WTC11 (cell line): ENCODE results near the gene CDC5L. TPM values are rescaled to one million over a fixed set of nuclear protein-coding genes. Genes with fewer than 3 reads are reported as not detected.

Experiments used
- ATAC-seq: fragments of 200-7000 bp; cut with Tn5 transposase; 2 replicates; pipeline ENCODE4 v1.10.0; 2021; ENCODE audit warnings: mild to moderate bottlenecking, moderate library complexity
- Bru-seq: library from RNA; stranded (reverse); fragments of 400-500 nt; gene quantifications from one replicate; lab custom pipeline; 2021; lab: Mats Ljungman, UMichigan
- CTCF ChIA-PET: fragments of 300-600 bp; sonication (Branson Sonifier 250); formaldehyde crosslinking; loops from one replicate; lab custom pipeline; 2021; ENCODE audit warnings: antibody characterized with exemption; lab: Charles Lee
- POLR2A ChIA-PET: fragments of 350-600 bp; sonication (Branson Sonifier 250); formaldehyde crosslinking; loops from one replicate; lab custom pipeline; 2021; ENCODE audit warnings: antibody characterized with exemption; lab: Charles Lee
- DNase-seq: peaks from one replicate; pipeline ENCODE4 v3.0.0; 2021; ENCODE audit warnings: low spot score
- H3K27ac Mint-ChIP-seq: 2 replicates; pipeline ENCODE4 v1.8.0; 2021; ENCODE audit warnings: mixed read lengths
- H3K27me3 Mint-ChIP-seq: 2 replicates; pipeline ENCODE4 v1.8.0; 2021; ENCODE audit warnings: low read depth, mild to moderate bottlenecking, moderate library complexity, mixed read lengths
- H3K36me3 Mint-ChIP-seq: 2 replicates; pipeline ENCODE4 v1.8.0; 2021; ENCODE audit warnings: mixed read lengths
- H3K4me1 Mint-ChIP-seq: 2 replicates; pipeline ENCODE4 v1.8.0; 2022; ENCODE audit warnings: mixed read lengths
- H3K4me3 Mint-ChIP-seq: 2 replicates; pipeline ENCODE4 v1.8.0; 2021; ENCODE audit warnings: mild to moderate bottlenecking, moderate library complexity, mixed read lengths
- H3K9me3 Mint-ChIP-seq: 2 replicates; pipeline ENCODE4 v1.8.0; 2021; ENCODE audit warnings: mixed read lengths
- ARID4B ChIP-seq: sonication (generic); formaldehyde crosslinking; IDR thresholded peaks from 2 replicates; pipeline ENCODE4 v1.8.0; 2023; ENCODE audit warnings: missing genetic modification reagents, mild to moderate bottlenecking, borderline replicate concordance
- ATF2 ChIP-seq: sonication (generic); formaldehyde crosslinking; IDR thresholded peaks from 2 replicates; pipeline ENCODE4 v1.8.1; 2022; ENCODE audit warnings: low read depth, missing genetic modification reagents, borderline replicate concordance
- CREB1 ChIP-seq: sonication (generic); formaldehyde crosslinking; IDR thresholded peaks from 2 replicates; pipeline ENCODE4 v1.8.0; 2023; ENCODE audit warnings: mild to moderate bottlenecking, missing genetic modification reagents
- EMX1 ChIP-seq: fragments of 250-450 bp; sonication (Bioruptor Pico); IDR thresholded peaks from 2 replicates; pipeline ENCODE4 v1.8.0; 2021; ENCODE audit warnings: mild to moderate bottlenecking
- ERG ChIP-seq: fragments of 250-450 bp; sonication (Bioruptor Pico); IDR thresholded peaks from 2 replicates; pipeline ENCODE4 v1.8.0; 2021; ENCODE audit warnings: mild to moderate bottlenecking
- FOXK1 ChIP-seq: sonication (generic); formaldehyde crosslinking; IDR thresholded peaks from 2 replicates; pipeline ENCODE4 v1.8.0; 2022; ENCODE audit warnings: mild to moderate bottlenecking, moderate library complexity, missing genetic modification reagents
- IRF2 ChIP-seq: sonication (generic); formaldehyde crosslinking; IDR thresholded peaks from 2 replicates; pipeline ENCODE4 v1.8.0; 2022; ENCODE audit warnings: low read depth, missing genetic modification reagents, borderline replicate concordance
- MYBL2 ChIP-seq: sonication (generic); formaldehyde crosslinking; IDR thresholded peaks from 2 replicates; pipeline ENCODE4 v1.8.1; 2023; ENCODE audit warnings: mild to moderate bottlenecking, moderate library complexity, missing genetic modification reagents
- NFE2L1 ChIP-seq: sonication (generic); formaldehyde crosslinking; IDR thresholded peaks from 2 replicates; pipeline ENCODE4 v1.8.1; 2023; ENCODE audit warnings: missing genetic modification reagents
- NFYB ChIP-seq: sonication (generic); formaldehyde crosslinking; conservative IDR thresholded peaks from 2 replicates; pipeline ENCODE4 v1.8.0; 2022; ENCODE audit warnings: low read depth, missing genetic modification reagents
- NR2C2 ChIP-seq: sonication (generic); formaldehyde crosslinking; IDR thresholded peaks from 2 replicates; pipeline ENCODE4 v1.8.0; 2022; ENCODE audit warnings: mild to moderate bottlenecking, missing genetic modification reagents
- PREB ChIP-seq: sonication (generic); formaldehyde crosslinking; IDR thresholded peaks from 2 replicates; pipeline ENCODE4 v1.8.1; 2022; ENCODE audit warnings: mild to moderate bottlenecking, missing genetic modification reagents, moderate library complexity, borderline replicate concordance
- SMAD3 ChIP-seq: sonication (generic); formaldehyde crosslinking; IDR thresholded peaks from 2 replicates; pipeline ENCODE4 v1.8.0; 2022; ENCODE audit warnings: missing genetic modification reagents, mild to moderate bottlenecking, borderline replicate concordance
- TP53 ChIP-seq: sonication (generic); formaldehyde crosslinking; IDR thresholded peaks from 2 replicates; pipeline ENCODE4 v1.8.1; 2023; ENCODE audit warnings: mild to moderate bottlenecking, missing genetic modification reagents
- USF1 ChIP-seq: sonication (generic); formaldehyde crosslinking; IDR thresholded peaks from 2 replicates; pipeline ENCODE4 v1.8.0; 2022; ENCODE audit warnings: mild to moderate bottlenecking, missing genetic modification reagents
- ZNF138 ChIP-seq: sonication (generic); formaldehyde crosslinking; conservative IDR thresholded peaks from 2 replicates; pipeline ENCODE4 v1.8.1; 2022; ENCODE audit warnings: mild to moderate bottlenecking, moderate library complexity, missing genetic modification reagents
- ZNF232 ChIP-seq: sonication (generic); formaldehyde crosslinking; IDR thresholded peaks from 2 replicates; pipeline ENCODE4 v1.8.0; 2022; ENCODE audit warnings: mild to moderate bottlenecking, missing genetic modification reagents
- ZNF281 ChIP-seq: sonication (generic); formaldehyde crosslinking; IDR thresholded peaks from 2 replicates; pipeline ENCODE4 v1.8.0; 2023; ENCODE audit warnings: mild to moderate bottlenecking, missing genetic modification reagents
- ZNF396 ChIP-seq: fragments of 250-450 bp; sonication (Bioruptor Pico); IDR thresholded peaks from 2 replicates; pipeline ENCODE4 v1.8.0; 2021; ENCODE audit warnings: mild to moderate bottlenecking, moderate library complexity, borderline replicate concordance
- ZNF423 ChIP-seq: fragments of 250-450 bp; sonication (Bioruptor Pico); IDR thresholded peaks from 2 replicates; pipeline ENCODE4 v2.1.2; 2022; ENCODE audit warnings: mild to moderate bottlenecking, moderate library complexity
- ZNF512 ChIP-seq: sonication (generic); formaldehyde crosslinking; IDR thresholded peaks from 2 replicates; pipeline ENCODE4 v1.8.1; 2022; ENCODE audit warnings: missing genetic modification reagents, borderline replicate concordance
- long read RNA-seq, 3 experiments: library from RNA in 1 of 3; library from capped mRNA in 1 of 3; library from polyadenylated mRNA in 1 of 3; unstranded in 2 of 3; stranded (forward) in 1 of 3; transcript quantifications; one replicate each; pipeline ENCODE4 v2.0.0, GENCODE V29; 2021
- total RNA-seq: library from RNA; stranded (reverse); gene quantifications from 3 replicates; pipeline ENCODE4 v1.2.3, GENCODE V29; 2021

The CDC5L gene
- total RNA-seq (23.5 to 24.6 TPM (median 24.0 TPM) in 3 replicates), Bru-seq, nascent RNA (percentile 84 among the genes with signal in this experiment)
- long read RNA-seq, experiment 1, full-length matches to known transcripts, result 165 of 209 reads
- long read RNA-seq, experiment 1, partial matches to known transcripts, result 21 of 209 reads
- long read RNA-seq, experiment 1, other reads (novel, unspliced or antisense), result 23 of 209 reads
- long read RNA-seq, experiment 2, full-length matches to known transcripts, result 29 of 62 reads
- long read RNA-seq, experiment 2, partial matches to known transcripts, result 19 of 62 reads
- long read RNA-seq, experiment 2, other reads (novel, unspliced or antisense), result 14 of 62 reads
- long read RNA-seq, experiment 3, full-length matches to known transcripts, result 23 of 33 reads
- long read RNA-seq, experiment 3, partial matches to known transcripts, result 6 of 33 reads
- long read RNA-seq, experiment 3, other reads (novel, unspliced or antisense), result 4 of 33 reads

GRCh38 chr6:44387346-44388134 is at the start of gene CDC5L:
TSS of gene CDC5L (plus strand) at chr6:44387706. CDS start at chr6:44387824, 118 bp downstream.
- H3K36me3 Mint-ChIP-seq, result peaks cover 21% of the 10 kb centered on the region
- H3K4me3 Mint-ChIP-seq, result peak within 1 kb of the TSS; percentile 88
- TF ChIP-seq USF1 (CRISPR knock-in tag), result peak; percentile 20
- TF ChIP-seq NR2C2 (CRISPR knock-in tag), result no peak
- TF ChIP-seq ZNF512 (CRISPR knock-in tag), result no peak
- peak; percentile 44; the same call in 1 of the 2 replicates for TF ChIP-seq ZNF281 (CRISPR knock-in tag)
- TF ChIP-seq ZNF423 (CRISPR knock-in tag), result no peak
- TF ChIP-seq PREB, result 0 out of 2 replicates have a peak, but pooled peaks have one; percentile 26
- TF ChIP-seq IRF2 (CRISPR knock-in tag), result no peak
- no peak for TF ChIP-seq TP53 (CRISPR knock-in tag)
- no peak for TF ChIP-seq EMX1 (CRISPR knock-in tag)
- TF ChIP-seq ZNF232 (CRISPR knock-in tag), result peak; percentile 64; the same call in 1 of the 2 replicates
- peak; percentile 24; the same call in 1 of the 2 replicates for TF ChIP-seq MYBL2
- TF ChIP-seq FOXK1, result peak; percentile 22; the same call in 1 of the 2 replicates
- no peak for TF ChIP-seq ZNF138
- TF ChIP-seq ERG, result no peak
- peak; percentile 53; the same call in 1 of the 2 replicates for TF ChIP-seq ARID4B (CRISPR knock-in tag)
- no peak for TF ChIP-seq ZNF396
- TF ChIP-seq NFE2L1, result no peak
- no peak for TF ChIP-seq ATF2 (CRISPR knock-in tag)
- peak; percentile 50; the same call in 1 of the 2 replicates for TF ChIP-seq SMAD3 (CRISPR knock-in tag)
- TF ChIP-seq NFYB (CRISPR knock-in tag), result no peak
- peak; percentile 51 for TF ChIP-seq CREB1 (CRISPR knock-in tag)

More at GRCh38 chr6:44387346-44388134, at the start of gene CDC5L:
- no peaks in the 10 kb centered on the region for H3K9me3 Mint-ChIP-seq
- H3K4me1 Mint-ChIP-seq, result peaks cover 24% of the 10 kb centered on the region
- H3K27me3 Mint-ChIP-seq, result no peaks in the 10 kb centered on the region
- DNase-seq (peak; percentile 88), ATAC-seq (peak; percentile 94)
- peak within 1 kb of the TSS; percentile 99 for H3K27ac Mint-ChIP-seq
- CTCF ChIA-PET, result interaction anchor here (0.9 to 1.5 kb wide), 5 partner anchors 10 to 153 kb away, joined by 3 to 7 read pairs (median 3); partner anchors contain the start of genes AARS2 and TMEM151B
- POLR2A ChIA-PET, result interaction anchor here (0.9 kb wide), 1 partner anchor 131 kb away, joined by 3 read pairs; the partner anchor contains the start of gene SLC35B2
